WERI-Rb-1 (cell line): ENCODE results near the gene EMSY.

Source experiments
- DNase-seq: peaks from one replicate; pipeline ENCODE4 v3.0.0-alpha.2; 2020
- H3K27ac ChIP-seq: fragments of 250-450 bp; sonication (Bioruptor Pico); 2 replicates; pipeline ENCODE4 v1.5.1; 2020; ENCODE audit warnings: mild to moderate bottlenecking, moderate library complexity
- H3K27me3 ChIP-seq: fragments of 250-450 bp; sonication (Bioruptor Pico); 2 replicates; pipeline ENCODE4 v1.5.1; 2021; ENCODE audit warnings: mild to moderate bottlenecking, low read depth, moderate library complexity; ENCODE audit not compliant: insufficient read depth, severe bottlenecking
- H3K36me3 ChIP-seq: fragments of 250-450 bp; sonication (Bioruptor Pico); 2 replicates; pipeline ENCODE4 v1.5.1; 2020; ENCODE audit warnings: mild to moderate bottlenecking, moderate library complexity
- H3K4me3 ChIP-seq: 2 replicates; pipeline ENCODE4 v1.5.1; 2011; ENCODE audit warnings: low read depth, mild to moderate bottlenecking, control low read depth, low read length
- H3K9me3 ChIP-seq: fragments of 250-450 bp; sonication (Bioruptor Pico); 2 replicates; pipeline ENCODE4 v1.5.1; 2021; ENCODE audit warnings: mild to moderate bottlenecking, moderate library complexity; ENCODE audit not compliant: severe bottlenecking
- CTCF ChIP-seq: IDR thresholded peaks from 2 replicates; pipeline ENCODE4 v1.5.1; 2011; ENCODE audit warnings: low read depth, mild to moderate bottlenecking, control low read depth, inconsistent platforms, low read length

The EMSY gene

DNA sequence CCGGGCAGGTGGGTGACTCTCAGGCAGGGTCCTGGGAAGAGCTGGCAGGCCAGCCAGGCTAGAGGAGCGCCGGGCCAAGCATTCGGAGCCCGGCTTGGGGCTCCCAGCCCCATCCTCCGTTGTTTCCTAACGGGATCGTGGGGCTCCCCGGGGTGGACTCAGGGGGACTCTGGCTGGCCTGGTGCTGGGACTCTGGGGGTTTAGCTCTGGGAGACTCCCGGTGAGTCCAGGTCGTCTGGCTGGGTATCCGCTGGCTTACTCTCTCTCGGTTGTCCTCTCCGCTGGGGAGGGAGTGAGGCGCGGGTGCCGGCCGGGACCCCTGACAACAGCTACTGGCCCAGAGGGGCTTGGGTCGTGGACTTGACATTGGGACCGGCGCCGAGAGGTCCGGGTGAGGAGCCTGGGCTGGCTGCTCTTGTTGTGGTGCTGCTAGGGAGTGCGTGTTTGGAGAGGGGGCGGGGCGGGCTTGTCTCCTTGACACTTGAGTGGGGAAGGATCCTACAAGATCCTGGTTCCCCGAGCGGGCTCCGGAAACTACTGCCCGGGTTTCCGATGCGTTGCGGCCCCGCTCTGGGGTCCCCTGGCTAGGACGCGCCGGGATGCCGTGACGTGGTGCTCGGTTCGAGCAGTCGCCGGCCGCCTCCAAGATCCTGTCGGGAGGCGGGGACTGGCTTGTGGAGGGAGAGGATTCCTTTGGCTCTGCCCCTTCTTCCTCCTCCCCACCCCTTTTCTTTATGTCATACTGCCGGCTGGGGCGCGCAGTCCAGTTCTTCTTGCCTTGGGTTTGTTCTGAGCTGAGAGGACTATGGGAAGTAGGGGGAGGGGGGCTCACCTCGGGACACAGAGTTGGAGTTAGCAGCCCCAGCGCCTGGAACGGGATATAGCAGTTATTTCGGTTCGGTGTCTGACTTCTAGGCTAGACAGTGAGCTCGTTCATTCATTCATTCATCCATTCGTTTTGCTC, 585 bp downstream of the EMSY start:
- peak; percentile 96 for DNase-seq
- H3K27me3 ChIP-seq = no peaks in the 10 kb centered on the region
- peak overlapping the region; percentile 100 for H3K4me3 ChIP-seq
- peak overlapping the region; percentile 97 for H3K27ac ChIP-seq
- peaks cover 49% of the 10 kb centered on the region for H3K36me3 ChIP-seq
- H3K9me3 ChIP-seq = no peaks in the 10 kb centered on the region
- TF ChIP-seq CTCF = peak; percentile 29; the same call in 1 of the 2 replicates

- H3K36me3 ChIP-seq = peaks cover 53% of the 10 kb centered on the region
- H3K27me3 ChIP-seq = no peaks in the 10 kb centered on the region
- no peak for DNase-seq
- no peak for TF ChIP-seq CTCF
- no peak overlapping the region for H3K27ac ChIP-seq
- no peaks in the 10 kb centered on the region for H3K9me3 ChIP-seq
- H3K4me3 ChIP-seq = no peak overlapping the region
These were observed 3.7 kb downstream of the EMSY start for GRCh38 chr11:76448506-76448905.

GRCh38 chr11:76453248-76453647, 8.4 kb downstream of the EMSY start:
- Histone ChIP-seq H3K36me3 (peaks cover 64% of the 10 kb centered on the region), H3K4me3 (no peak overlapping the region), H3K27me3 (no peaks in the 10 kb centered on the region), H3K27ac (no peak overlapping the region), H3K9me3 (no peaks in the 10 kb centered on the region)
- no peak for TF ChIP-seq CTCF
- DNase-seq = no peak

DNA sequence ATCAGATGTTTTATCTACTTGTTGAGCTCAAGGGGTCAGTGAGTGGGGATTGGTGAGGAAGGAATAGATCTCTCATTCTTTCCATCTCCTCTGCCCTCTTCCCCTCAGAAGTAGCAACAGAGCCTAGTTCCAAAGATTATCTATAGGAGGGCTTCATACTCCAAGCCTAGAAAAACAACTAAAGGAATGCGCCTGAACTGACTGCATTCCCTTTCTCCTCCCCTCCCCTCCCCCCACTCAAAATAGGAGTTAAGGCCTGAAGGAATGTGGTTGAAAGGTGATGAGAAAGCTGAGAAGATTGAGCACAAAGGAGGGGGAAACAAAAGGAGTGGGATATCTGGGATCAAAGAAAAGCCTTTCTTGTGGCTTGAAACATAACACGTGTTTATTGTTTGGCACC, 10.5 kb downstream of the EMSY start:
- Histone ChIP-seq H3K4me3 (no peak overlapping the region), H3K27me3 (no peaks in the 10 kb centered on the region), H3K27ac (no peak overlapping the region), H3K9me3 (no peaks in the 10 kb centered on the region), H3K36me3 (peaks cover 57% of the 10 kb centered on the region)
- no peak for DNase-seq
- TF ChIP-seq CTCF = no peak

DNA sequence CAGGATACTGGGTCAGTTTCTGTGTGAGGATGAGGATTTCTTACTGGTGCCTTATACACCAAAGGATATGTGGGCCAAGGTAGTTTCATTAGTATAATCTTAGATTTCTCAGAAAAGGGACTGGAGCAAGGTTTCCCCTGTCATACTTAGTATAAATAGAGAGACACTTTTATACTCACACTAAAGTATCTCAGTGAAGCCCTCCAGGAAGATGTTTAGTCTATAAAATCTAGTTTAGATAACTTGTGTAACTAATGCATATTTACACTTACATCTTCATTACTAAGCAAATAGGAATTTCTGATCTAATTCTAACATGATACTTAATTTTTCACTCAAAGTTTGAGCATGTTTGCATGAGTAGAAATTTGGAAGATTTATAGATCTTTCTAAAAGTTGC, 11.1 kb downstream of the EMSY start:
- Histone ChIP-seq H3K36me3 (peaks cover 54% of the 10 kb centered on the region), H3K27me3 (no peaks in the 10 kb centered on the region), H3K4me3 (no peak overlapping the region), H3K9me3 (no peaks in the 10 kb centered on the region), H3K27ac (no peak overlapping the region)
- DNase-seq = no peak
- no peak for TF ChIP-seq CTCF
